ENCODE data around the gene VRK1.
"Not testable (repeated sequence)": the region's sequence is repeated elsewhere in the genome, so short reads cannot be mapped to it uniquely, and the experiment has no call there.

VRK1 gene

DNA sequence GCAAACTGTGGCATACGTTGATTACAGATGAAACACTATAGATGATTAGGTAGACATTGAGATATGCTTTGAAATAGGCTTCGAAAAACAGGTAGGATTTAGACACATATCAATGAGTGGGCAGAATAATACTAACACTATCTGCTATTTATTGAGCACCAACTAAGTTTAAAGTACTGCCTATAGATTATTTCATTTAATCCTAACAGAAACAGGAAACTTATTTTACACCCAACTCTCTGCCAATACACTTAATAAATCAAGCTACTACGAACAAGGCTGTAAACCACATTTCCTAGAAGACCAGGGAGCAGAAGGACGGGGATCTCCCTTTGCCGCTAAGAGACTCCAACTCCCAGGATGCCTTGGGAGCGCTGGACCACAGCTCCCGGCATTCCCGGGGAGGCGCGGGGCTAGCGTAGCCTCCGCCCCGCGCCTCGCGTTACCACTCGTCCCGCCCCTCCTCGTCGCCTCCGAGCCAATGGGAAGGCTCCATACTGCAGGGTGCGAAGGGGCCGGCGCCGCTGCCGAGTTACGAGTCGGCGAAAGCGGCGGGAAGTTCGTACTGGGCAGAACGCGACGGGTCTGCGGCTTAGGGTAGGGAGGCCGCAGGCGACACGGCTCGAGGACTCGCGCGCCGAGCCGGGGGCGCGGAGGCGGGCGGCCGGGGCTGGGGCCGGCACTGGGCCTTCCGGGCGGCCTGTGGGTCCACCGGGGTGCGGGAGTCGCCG lies at the start of gene VRK1:
Gene VRK1 (plus strand): TSS at position 532 of the 731 bp plus-strand sequence. CDS start 36,090 bp downstream, outside the sequence.
- DNase-seq = peak; percentile 96

DNA sequence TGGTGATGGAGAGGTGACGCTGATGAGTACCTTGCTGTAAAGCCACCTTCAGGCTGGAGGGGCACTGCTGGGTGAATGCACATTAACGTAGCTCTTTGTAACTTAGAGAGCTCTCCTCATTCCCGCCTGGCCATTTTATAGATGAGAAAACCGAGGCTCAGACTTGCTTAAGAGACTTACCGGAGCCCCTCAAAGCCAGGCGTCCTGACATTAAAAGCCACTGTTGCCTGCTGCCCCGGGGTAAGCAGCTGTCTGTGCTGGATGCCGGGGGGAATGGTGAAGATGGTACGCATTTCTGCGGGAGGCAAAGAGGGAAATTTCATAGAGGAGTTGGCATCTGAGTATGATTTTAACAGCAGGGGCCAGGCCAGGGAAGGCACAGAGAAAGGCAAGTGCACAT lies 49.6 kb upstream of the VRK1 start:
- no peak for DNase-seq

- DNase-seq = no peak
Measured at GRCh38 chr14:96748362-96748761, 48.8 kb upstream of the VRK1 start.

GRCh38 chr14:96751505-96751904 lies 45.7 kb upstream of the VRK1 start:
- no peak for DNase-seq

DNA sequence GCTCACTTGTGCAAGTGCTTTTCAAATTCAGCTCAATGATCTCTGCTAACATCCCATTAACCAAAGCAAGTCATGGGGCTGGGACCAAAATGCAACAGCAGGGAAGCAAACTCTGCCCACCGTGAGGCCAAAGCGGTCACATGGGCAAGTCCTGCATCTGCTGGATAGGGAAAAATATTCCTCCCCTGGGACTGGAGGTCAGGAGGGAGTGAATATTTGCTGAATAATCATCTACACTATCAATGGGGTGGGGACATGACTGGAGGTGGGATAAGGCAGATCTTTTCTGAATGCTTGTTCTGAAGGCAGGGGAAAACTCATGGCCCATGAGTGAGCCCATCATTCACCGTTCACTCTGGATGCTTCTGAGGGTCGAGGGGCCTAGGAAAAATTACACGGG lies 45.1 kb upstream of the VRK1 start:
- DNase-seq = no peak

DNA sequence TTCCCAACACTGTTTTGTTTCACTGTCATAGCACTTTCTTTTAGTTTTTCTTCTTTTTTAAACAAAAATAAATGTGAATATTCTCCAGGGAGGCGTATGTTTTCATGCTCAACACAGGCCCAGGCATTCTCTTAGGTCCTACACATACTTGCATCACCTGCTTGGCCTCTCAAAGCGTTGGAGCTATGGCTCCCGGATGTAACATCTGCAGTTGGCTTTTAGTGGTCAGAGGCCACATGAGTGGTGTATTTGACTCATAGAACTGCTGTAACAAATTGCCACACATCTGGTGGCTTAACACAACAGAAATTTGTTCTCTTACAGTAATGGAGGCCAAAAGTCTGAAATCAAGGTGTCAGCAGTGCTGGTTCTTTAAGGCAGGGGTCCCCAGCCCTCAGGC lies 44.6 kb upstream of the VRK1 start:
- no peak for DNase-seq

GRCh38 chr14:96754162-96754844 lies 42.9 kb upstream of the VRK1 start:
- peak; percentile 35 for DNase-seq

DNA sequence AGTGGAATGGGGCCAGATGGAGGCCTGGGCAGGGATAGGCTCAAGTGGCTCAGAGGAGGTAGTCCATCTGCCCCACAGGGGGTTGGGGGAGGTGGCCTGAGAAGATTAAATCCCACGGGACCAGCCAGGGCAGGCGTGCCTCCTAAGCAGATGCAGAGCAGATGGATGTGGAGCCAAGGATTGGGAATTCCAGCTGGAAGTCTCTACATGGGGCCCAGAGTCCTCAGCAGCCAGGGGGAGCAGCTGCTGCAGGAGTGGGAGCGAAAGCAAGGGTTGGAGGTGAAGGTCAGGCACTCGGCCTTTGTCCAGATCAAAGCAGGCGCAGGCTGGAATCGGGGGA lies 42.4 kb upstream of the VRK1 start:
- no peak for DNase-seq

DNA sequence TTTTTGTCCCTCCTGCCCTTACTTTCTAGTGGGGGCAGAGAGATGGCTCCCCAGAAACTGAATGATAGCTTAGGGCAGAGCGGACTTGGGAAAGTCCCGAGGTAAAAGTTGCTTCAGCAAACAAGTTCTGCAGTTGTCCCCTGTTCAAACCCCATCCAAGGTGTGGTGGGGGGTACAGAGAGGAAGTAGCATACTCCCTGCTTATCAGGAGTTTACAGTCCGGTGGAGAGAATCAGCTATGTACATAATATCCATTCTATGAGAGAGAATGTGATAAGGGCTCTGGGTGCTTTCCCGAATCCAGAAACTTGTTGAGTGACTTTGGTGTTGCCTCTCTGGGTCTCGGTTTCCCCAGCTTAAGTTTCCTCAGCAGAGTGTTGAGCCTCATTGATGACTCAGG lies 40.4 kb upstream of the VRK1 start:
- no peak for DNase-seq

DNA sequence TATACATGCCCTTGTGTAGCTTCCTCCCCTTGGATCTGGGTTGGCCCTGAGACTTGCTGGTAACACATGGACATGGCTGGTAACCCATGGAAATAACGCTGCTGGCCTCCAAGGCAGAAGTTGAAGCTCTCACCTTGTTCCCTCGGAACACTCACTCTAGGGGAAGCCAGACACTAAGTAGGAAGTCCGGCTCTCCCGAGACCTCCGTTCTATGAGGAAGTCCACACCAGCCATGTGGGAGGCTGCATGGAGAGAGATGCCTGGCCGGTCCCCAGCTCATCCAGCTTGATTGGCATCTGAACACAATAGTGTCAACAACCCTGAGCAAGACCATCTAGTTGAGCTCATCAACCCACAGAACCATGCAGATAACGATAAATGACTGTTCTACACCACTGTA lies 39.7 kb upstream of the VRK1 start:
- DNase-seq = no peak

DNA sequence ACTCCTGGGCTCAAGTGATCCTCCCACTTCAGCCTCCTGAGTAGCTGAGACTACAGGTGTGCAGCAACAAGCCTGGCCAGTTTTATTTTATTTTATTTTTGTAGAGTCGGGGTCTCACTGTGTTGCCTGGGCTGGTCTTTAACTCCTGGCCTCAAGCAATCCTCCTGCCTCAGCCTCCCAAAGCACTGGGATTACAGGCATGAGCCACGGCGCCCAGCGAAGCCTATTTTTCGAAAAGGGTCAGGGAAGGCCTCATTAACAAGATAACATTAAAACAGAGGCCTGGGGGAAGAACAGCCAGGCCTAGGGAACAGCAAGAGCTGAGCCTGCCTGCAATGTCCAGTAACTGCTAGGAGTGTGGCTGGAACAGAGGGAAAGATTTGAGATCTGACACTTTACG lies 36.1 kb upstream of the VRK1 start:
- no peak for DNase-seq

DNA sequence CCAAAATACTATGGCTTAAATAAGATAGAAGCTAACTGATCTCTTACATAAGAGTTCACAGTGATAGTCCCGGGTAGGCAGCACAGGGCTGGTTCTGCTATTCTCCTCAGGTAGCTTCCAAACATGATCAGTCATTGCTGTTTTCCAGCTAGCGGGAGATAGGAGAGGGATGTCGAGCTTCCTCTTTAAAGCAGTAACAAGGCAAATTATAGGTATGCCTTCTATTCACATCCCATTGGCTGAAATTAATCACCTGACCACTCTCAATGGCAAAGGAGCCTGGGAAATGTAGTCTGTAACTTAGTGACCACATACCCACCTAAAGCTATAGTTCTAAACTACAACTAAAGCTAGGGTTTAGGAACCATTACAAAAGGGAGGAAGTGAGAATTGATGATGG lies 34.5 kb upstream of the VRK1 start:
- DNase-seq = peak; percentile 61

GRCh38 chr14:96764012-96764411 lies 33.2 kb upstream of the VRK1 start:
- no peak for DNase-seq

- not testable (repeated sequence) for DNase-seq
Measured at GRCh38 chr14:96765205-96765604, 32.0 kb upstream of the VRK1 start.

DNA sequence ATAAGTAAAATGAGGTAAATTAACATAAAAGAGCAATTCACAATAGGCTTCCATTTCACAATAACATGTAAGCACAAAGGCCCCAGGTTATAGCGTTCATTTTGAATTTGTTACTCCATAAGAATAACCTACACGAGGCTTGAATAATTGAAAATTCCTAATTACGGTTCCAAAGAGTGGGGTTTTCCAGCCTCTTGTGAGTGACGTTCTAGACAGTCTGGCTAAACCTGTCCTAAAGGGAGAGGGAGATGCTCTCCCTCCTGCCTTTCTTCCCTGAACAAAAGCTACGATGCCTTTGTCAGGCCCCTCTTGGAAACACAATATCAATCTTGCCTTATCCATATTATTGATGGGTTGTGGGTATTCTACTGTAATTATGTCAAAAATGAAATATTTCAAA lies 24.3 kb upstream of the VRK1 start:
- DNase-seq = no peak

- no peak for DNase-seq
Measured at GRCh38 chr14:96776791-96777190, 20.4 kb upstream of the VRK1 start.

- DNase-seq = no peak
Measured at GRCh38 chr14:96780500-96780899, 16.7 kb upstream of the VRK1 start.

DNA sequence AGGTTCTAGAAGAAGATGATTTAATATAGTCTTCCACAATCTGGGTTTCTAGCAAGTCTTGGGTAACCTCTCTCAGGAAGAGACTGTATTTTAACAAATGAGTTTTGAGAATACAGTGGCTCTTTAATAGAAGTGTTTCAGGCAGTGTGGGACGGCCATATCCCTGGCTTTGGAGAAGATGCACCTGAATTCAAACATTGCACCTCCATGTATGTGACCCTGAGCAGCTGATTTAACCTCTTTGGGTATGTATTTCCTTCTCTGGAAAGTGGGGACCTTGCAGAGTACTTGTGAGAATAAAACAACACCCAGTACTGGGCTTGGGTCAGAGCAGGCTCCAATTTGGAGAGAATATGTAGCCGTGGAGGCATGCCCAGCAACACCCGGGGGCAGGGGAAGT lies 15.8 kb upstream of the VRK1 start:
- DNase-seq = no peak

GRCh38 chr14:96782436-96782835 lies 14.7 kb upstream of the VRK1 start:
- no peak for DNase-seq

- peak; percentile 16 for DNase-seq
Measured at GRCh38 chr14:96783043-96783914, 13.9 kb upstream of the VRK1 start.

DNA sequence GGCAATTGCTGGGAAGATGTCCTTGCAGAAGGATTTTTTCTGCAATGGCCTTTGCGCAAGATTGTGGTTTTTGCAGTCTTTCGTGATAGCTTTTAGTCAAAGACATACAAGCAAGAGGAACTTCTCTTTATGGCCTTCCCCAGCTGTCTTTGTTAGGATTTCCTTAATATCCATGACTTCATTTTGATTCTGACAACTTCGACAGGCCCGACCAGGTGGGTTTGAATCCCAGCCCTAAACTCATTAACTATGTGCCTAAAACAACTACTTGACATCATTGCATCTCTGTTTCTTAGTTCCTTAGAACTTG lies 13.3 kb upstream of the VRK1 start:
- DNase-seq = no peak

DNA sequence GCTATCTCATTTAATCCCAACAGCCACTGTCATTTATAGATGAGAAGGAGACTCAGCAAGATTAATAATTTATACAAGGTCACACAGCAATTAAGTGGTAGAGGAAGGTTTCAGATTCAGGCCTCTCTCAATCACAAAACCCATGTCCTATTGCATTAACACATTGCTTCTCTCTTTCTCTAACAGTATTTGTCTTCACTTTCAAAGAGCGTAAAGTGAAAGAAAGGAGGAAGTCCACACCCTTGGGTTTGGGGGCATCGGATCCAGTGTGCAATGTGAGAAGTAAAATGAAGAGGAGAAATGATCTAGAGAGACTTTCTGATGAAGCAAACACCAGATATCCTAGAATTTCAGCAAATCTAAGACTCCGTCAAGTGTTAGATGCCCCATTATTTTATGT lies 7.0 kb upstream of the VRK1 start:
- no peak for DNase-seq

GRCh38 chr14:96790706-96791105 lies 6.5 kb upstream of the VRK1 start:
- no peak for DNase-seq

DNA sequence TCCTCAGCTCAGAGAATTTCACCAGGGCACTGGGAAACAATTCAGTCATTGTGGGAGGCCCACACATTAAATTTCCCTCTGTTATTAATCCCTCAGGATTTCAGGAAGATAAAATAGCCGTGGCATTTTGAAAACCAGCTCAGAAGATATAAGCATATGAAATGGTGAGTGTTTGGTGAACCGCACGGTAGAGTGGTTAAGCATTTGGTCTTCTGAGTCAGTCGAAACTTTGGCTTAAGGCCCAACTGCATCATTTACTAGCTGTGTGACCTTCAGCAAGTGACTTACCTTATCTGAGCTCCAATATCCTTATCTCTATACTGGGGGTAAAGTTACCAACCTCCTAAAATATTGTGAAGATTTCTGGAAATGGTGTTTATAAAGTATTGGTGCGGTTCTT lies 5.2 kb upstream of the VRK1 start:
- DNase-seq = no peak
